GM23338 (cell line): ENCODE results near the gene CMIP.

ENCODE experiments used
- ETS1 ChIP-seq: IDR thresholded peaks from 2 replicates; pipeline ENCODE4 v1.6.1; 2016; ENCODE audit warnings: antibody characterized with exemption
- EZH2 ChIP-seq: fragments of 200-600 bp; sonication (generic); IDR thresholded peaks from one replicate; pipeline ENCODE4 v1.8.0; 2017; ENCODE audit warnings: antibody characterized with exemption, mild to moderate bottlenecking, low read depth; ENCODE audit not compliant: unreplicated experiment
- EZH2phosphoT487 ChIP-seq: fragments of 200-600 bp; sonication (generic); IDR thresholded peaks from one replicate; pipeline ENCODE4 v1.8.1; 2018; ENCODE audit warnings: antibody characterized with exemption; ENCODE audit not compliant: unreplicated experiment
- NANOG ChIP-seq: IDR thresholded peaks from 2 replicates; pipeline ENCODE4 v1.6.1; 2016; ENCODE audit warnings: antibody characterized with exemption, borderline replicate concordance
- POLR2AphosphoS5 ChIP-seq: IDR thresholded peaks from 2 replicates; pipeline ENCODE4 v1.6.1; 2016; ENCODE audit warnings: antibody characterized with exemption, low read depth
- REST ChIP-seq: IDR thresholded peaks from one replicate; pipeline ENCODE4 v1.6.1; 2018; ENCODE audit warnings: antibody characterized with exemption; ENCODE audit not compliant: unreplicated experiment
- STAT1 ChIP-seq: IDR thresholded peaks from one replicate; pipeline ENCODE4 v1.6.1; 2016; ENCODE audit warnings: antibody characterized with exemption; ENCODE audit not compliant: unreplicated experiment
- ZNF331 ChIP-seq: fragments of 250-450 bp; sonication (Bioruptor Pico); IDR thresholded peaks from 2 replicates; pipeline ENCODE4 v1.5.0; 2020; ENCODE audit warnings: low read depth, mild to moderate bottlenecking, moderate library complexity
- TF ChIP-seq, protein P1 (sequence below), 2 experiments: fragments of 200-600 bp in 1 of 2; sonication (generic) in 1 of 2; conservative IDR thresholded peaks; 2 replicates each; pipeline versions ENCODE4 v1.5.1 to v1.6.1; 2016 to 2017; ENCODE audit warnings: antibody characterized with exemption in 2 of 2, low read depth in 2 of 2, mild to moderate bottlenecking in 2 of 2, moderate library complexity in 1 of 2
- TF ChIP-seq, protein P2 (sequence below): fragments of 250-450 bp; sonication (Bioruptor Pico); IDR thresholded peaks from 2 replicates; pipeline ENCODE4 v1.5.0; 2020; ENCODE audit warnings: mild to moderate bottlenecking, moderate library complexity

DNA sequence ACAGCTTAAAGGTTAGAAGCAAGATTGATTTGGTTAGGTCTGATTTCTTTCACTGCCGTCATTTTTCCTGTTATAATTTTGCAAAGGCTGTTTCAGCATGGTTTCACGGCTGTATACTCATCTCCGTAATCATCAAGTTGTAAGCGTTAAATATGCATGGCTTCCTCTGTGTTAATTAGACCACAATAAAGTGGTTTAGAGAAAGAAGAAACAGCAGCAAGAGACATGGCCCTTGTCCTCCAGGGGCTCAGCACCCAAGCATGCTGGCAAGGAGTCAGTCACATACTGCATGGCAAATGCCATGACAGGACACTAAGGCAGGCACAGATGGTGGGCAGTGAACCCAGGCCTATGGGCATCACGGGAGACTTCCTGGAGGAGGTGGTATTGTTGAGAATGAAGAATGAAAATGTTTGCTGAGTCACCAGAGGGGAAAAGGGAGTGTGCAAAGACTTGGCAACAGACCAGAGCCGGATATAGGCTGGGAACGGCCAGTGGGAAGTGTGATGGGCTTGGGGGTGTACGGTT, 273.1 kb downstream of the CMIP start:
- TF ChIP-seq, protein P1, sequence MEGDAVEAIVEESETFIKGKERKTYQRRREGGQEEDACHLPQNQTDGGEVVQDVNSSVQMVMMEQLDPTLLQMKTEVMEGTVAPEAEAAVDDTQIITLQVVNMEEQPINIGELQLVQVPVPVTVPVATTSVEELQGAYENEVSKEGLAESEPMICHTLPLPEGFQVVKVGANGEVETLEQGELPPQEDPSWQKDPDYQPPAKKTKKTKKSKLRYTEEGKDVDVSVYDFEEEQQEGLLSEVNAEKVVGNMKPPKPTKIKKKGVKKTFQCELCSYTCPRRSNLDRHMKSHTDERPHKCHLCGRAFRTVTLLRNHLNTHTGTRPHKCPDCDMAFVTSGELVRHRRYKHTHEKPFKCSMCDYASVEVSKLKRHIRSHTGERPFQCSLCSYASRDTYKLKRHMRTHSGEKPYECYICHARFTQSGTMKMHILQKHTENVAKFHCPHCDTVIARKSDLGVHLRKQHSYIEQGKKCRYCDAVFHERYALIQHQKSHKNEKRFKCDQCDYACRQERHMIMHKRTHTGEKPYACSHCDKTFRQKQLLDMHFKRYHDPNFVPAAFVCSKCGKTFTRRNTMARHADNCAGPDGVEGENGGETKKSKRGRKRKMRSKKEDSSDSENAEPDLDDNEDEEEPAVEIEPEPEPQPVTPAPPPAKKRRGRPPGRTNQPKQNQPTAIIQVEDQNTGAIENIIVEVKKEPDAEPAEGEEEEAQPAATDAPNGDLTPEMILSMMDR (conservative IDR thresholded peaks at IDR 0.05; ENCODE audit: low read depth in 2 of 2): no peak
- TF ChIP-seq EZH2 (no peak), POLR2AphosphoS5 (no peak), REST (no peak), NANOG (no peak), ZNF331 (CRISPR knock-in tag) (no peak), EZH2phosphoT487 (no peak), STAT1 (no peak), ETS1 (no peak)
- TF ChIP-seq, protein P2, sequence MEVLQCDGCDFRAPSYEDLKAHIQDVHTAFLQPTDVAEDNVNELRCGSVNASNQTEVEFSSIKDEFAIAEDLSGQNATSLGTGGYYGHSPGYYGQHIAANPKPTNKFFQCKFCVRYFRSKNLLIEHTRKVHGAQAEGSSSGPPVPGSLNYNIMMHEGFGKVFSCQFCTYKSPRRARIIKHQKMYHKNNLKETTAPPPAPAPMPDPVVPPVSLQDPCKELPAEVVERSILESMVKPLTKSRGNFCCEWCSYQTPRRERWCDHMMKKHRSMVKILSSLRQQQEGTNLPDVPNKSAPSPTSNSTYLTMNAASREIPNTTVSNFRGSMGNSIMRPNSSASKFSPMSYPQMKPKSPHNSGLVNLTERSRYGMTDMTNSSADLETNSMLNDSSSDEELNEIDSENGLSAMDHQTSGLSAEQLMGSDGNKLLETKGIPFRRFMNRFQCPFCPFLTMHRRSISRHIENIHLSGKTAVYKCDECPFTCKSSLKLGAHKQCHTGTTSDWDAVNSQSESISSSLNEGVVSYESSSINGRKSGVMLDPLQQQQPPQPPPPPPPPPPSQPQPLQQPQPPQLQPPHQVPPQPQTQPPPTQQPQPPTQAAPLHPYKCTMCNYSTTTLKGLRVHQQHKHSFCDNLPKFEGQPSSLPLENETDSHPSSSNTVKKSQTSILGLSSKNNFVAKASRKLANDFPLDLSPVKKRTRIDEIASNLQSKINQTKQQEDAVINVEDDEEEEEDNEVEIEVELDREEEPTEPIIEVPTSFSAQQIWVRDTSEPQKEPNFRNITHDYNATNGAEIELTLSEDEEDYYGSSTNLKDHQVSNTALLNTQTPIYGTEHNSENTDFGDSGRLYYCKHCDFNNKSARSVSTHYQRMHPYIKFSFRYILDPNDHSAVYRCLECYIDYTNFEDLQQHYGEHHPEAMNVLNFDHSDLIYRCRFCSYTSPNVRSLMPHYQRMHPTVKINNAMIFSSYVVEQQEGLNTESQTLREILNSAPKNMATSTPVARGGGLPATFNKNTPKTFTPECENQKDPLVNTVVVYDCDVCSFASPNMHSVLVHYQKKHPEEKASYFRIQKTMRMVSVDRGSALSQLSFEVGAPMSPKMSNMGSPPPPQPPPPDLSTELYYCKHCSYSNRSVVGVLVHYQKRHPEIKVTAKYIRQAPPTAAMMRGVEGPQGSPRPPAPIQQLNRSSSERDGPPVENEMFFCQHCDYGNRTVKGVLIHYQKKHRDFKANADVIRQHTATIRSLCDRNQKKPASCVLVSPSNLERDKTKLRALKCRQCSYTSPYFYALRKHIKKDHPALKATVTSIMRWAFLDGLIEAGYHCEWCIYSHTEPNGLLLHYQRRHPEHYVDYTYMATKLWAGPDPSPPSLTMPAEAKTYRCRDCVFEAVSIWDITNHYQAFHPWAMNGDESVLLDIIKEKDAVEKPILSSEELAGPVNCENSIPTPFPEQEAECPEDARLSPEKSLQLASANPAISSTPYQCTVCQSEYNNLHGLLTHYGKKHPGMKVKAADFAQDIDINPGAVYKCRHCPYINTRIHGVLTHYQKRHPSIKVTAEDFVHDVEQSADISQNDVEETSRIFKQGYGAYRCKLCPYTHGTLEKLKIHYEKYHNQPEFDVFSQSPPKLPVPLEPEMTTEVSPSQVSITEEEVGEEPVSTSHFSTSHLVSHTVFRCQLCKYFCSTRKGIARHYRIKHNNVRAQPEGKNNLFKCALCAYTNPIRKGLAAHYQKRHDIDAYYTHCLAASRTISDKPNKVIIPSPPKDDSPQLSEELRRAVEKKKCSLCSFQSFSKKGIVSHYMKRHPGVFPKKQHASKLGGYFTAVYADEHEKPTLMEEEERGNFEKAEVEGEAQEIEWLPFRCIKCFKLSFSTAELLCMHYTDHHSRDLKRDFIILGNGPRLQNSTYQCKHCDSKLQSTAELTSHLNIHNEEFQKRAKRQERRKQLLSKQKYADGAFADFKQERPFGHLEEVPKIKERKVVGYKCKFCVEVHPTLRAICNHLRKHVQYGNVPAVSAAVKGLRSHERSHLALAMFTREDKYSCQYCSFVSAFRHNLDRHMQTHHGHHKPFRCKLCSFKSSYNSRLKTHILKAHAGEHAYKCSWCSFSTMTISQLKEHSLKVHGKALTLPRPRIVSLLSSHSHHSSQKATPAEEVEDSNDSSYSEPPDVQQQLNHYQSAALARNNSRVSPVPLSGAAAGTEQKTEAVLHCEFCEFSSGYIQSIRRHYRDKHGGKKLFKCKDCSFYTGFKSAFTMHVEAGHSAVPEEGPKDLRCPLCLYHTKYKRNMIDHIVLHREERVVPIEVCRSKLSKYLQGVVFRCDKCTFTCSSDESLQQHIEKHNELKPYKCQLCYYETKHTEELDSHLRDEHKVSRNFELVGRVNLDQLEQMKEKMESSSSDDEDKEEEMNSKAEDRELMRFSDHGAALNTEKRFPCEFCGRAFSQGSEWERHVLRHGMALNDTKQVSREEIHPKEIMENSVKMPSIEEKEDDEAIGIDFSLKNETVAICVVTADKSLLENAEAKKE (CRISPR knock-in tag): no peak
